ENCODE data around the gene AGFG1.

DNA sequence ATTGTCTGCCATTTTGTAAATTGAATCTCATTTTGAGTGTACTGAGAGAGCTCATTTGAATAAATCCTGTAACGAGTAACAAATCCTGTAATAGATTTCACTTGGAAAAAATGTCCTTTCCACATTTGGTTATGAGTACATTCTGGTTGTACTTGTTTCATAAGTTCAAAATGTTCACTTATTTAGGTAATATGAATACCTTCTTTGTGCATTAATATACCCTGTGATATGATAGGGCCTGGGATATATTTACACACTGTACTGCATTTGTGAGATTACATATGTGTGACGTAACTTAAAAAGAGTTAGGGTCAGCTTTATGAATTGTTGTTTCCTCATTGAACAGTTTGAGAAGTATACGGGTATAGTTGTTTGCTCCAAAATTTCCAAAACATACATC is 16.1 kb downstream of the AGFG1 start:
- TF ChIP-seq, protein P1, sequence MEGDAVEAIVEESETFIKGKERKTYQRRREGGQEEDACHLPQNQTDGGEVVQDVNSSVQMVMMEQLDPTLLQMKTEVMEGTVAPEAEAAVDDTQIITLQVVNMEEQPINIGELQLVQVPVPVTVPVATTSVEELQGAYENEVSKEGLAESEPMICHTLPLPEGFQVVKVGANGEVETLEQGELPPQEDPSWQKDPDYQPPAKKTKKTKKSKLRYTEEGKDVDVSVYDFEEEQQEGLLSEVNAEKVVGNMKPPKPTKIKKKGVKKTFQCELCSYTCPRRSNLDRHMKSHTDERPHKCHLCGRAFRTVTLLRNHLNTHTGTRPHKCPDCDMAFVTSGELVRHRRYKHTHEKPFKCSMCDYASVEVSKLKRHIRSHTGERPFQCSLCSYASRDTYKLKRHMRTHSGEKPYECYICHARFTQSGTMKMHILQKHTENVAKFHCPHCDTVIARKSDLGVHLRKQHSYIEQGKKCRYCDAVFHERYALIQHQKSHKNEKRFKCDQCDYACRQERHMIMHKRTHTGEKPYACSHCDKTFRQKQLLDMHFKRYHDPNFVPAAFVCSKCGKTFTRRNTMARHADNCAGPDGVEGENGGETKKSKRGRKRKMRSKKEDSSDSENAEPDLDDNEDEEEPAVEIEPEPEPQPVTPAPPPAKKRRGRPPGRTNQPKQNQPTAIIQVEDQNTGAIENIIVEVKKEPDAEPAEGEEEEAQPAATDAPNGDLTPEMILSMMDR (conservative IDR thresholded peaks at IDR 0.05 in 1 of 2, IDR thresholded peaks at IDR 0.05 in 1 of 2; ENCODE audit: low read depth in 1 of 2, low read length in 2 of 2), result no peak
- TF ChIP-seq EZH2 (IDR thresholded peaks at IDR 0.05; ENCODE audit: low read length, missing control alignments), result no peak

All from fibroblast of lung (primary cell).